Measurements from ENCODE around the gene HORMAD2. TPM values are rescaled to one million over a fixed set of nuclear protein-coding genes. Genes with fewer than 3 reads are reported as not detected.

The HORMAD2 gene
- total and polyA plus RNA-seq, 2 donors (not counting 1 experiment from before 2014, with no cell fraction given) = not detected

GRCh38 chr22:30087611-30088010 lies 7.3 kb downstream of the HORMAD2 start:
- no peaks in the 10 kb centered on the region for H3K4me1 ChIP-seq (ENCODE audit: control insufficient read depth in 2 of 2, insufficient read depth in 2 of 2, low read length in 2 of 2)
- peaks cover 0 to 7% (median under 1%) of the 10 kb centered on the region in 4 experiments for H3K27me3 ChIP-seq (replicated peaks in 1 of 4; ENCODE audit: control extremely low read depth in 1 of 4, control insufficient read depth in 3 of 4, insufficient read depth in 4 of 4, low read length in 3 of 4)
- no peak overlapping the region for H3K4me3 Mint-ChIP-seq
- H3K4me1 Mint-ChIP-seq = no peaks in the 10 kb centered on the region
- ChIA-PET CTCF (no interaction called here), POLR2A (no interaction called here)
- H3K4me3 ChIP-seq (ENCODE audit: control extremely low read depth in 1 of 5, extremely low read depth in 1 of 5, insufficient read depth in 1 of 5, low read depth in 2 of 5, low read length in 4 of 5) = no peak overlapping the region
- no peak overlapping the region for H2AFZ ChIP-seq (ENCODE audit: insufficient read depth, low read depth, low read length, poor library complexity, severe bottlenecking)
- H3K27ac Mint-ChIP-seq = no peak overlapping the region
- peaks cover 27% of the 10 kb centered on the region for H3K27me3 Mint-ChIP-seq
- DNase-seq (no peak), ATAC-seq (ENCODE audit: low read depth) (no peak)
- H4K20me1 ChIP-seq (ENCODE audit: control insufficient read depth, insufficient read depth, low read length, poor library complexity, severe bottlenecking) = no peaks in the 10 kb centered on the region
- no peak overlapping the region for H3K4me2 ChIP-seq (replicated peaks; ENCODE audit: low read depth, low read length, poor library complexity, severe bottlenecking)
- H3K9me3 Mint-ChIP-seq (ENCODE audit: insufficient read depth) = peaks cover 3% of the 10 kb centered on the region
- TF ChIP-seq EZH2 (IDR thresholded peaks at IDR 0.05; ENCODE audit: borderline replicate concordance, insufficient read depth, low read depth, low read length, poor library complexity, severe bottlenecking) = no peak
- H3K9ac ChIP-seq (ENCODE audit: low read length) = no peak overlapping the region
- no peaks in the 10 kb centered on the region for H3K79me2 ChIP-seq (ENCODE audit: control insufficient read depth, insufficient read depth, low read length)
- no peaks in the 10 kb centered on the region for H3K36me3 ChIP-seq (replicated peaks in 1 of 2; ENCODE audit: control extremely low read depth in 1 of 2, control insufficient read depth in 1 of 2, extremely low read depth in 1 of 2, insufficient read depth in 2 of 2, low read length in 1 of 2)
- intact Hi-C loops (cut with micrococcal nuclease) = loop anchor here (5.0 kb wide), 1 partner anchor 450 kb away; no protein-coding TSS in a partner anchor
- H3K9me3 ChIP-seq (ENCODE audit: control extremely low read depth in 1 of 3, control insufficient read depth in 2 of 3, insufficient read depth in 1 of 3, low read length in 2 of 3) = peaks cover 2 to 6% (median 5%) of the 10 kb centered on the region in 3 donors
- no peak overlapping the region for H3K27ac ChIP-seq (ENCODE audit: low read length in 2 of 2)

- DNase-seq = no peak
- Mint-ChIP-seq H3K4me1 (no peaks in the 10 kb centered on the region), H3K9me3 (ENCODE audit: insufficient read depth) (peaks cover 3% of the 10 kb centered on the region), H3K27ac (no peak overlapping the region), H3K4me3 (no peak overlapping the region), H3K27me3 (peaks cover 32% of the 10 kb centered on the region)
- H3K27ac ChIP-seq (ENCODE audit: low read length in 2 of 2) = no peak overlapping the region
- no peak overlapping the region for H3K4me3 ChIP-seq (ENCODE audit: control extremely low read depth in 1 of 5, extremely low read depth in 1 of 5, insufficient read depth in 1 of 5, low read depth in 2 of 5, low read length in 4 of 5)
- POLR2A ChIA-PET = no interaction called here
- no peaks in the 10 kb centered on the region for H3K4me1 ChIP-seq (ENCODE audit: control insufficient read depth in 2 of 2, insufficient read depth in 2 of 2, low read length in 2 of 2)
- H3K9ac ChIP-seq (ENCODE audit: low read length) = no peak overlapping the region
- H4K20me1 ChIP-seq (ENCODE audit: control insufficient read depth, insufficient read depth, low read length, poor library complexity, severe bottlenecking) = no peaks in the 10 kb centered on the region
- H2AFZ ChIP-seq (ENCODE audit: insufficient read depth, low read depth, low read length, poor library complexity, severe bottlenecking) = no peak overlapping the region
- H3K4me2 ChIP-seq (replicated peaks; ENCODE audit: low read depth, low read length, poor library complexity, severe bottlenecking) = no peak overlapping the region
- no peaks in the 10 kb centered on the region for H3K36me3 ChIP-seq (replicated peaks in 1 of 2; ENCODE audit: control extremely low read depth in 1 of 2, control insufficient read depth in 1 of 2, extremely low read depth in 1 of 2, insufficient read depth in 2 of 2, low read length in 1 of 2)
- no peak for ATAC-seq (ENCODE audit: low read depth)
- TF ChIP-seq EZH2 (IDR thresholded peaks at IDR 0.05; ENCODE audit: borderline replicate concordance, insufficient read depth, low read depth, low read length, poor library complexity, severe bottlenecking) (no peak), CTCF (IDR thresholded peaks at IDR 0.05) (no peak)
- no peaks in the 10 kb centered on the region for H3K79me2 ChIP-seq (ENCODE audit: control insufficient read depth, insufficient read depth, low read length)
- CTCF ChIA-PET = interaction anchor here (0.7 to 1.4 kb wide), 6 partner anchors 75 to 491 kb away, joined by 3 to 7 read pairs (median 4); no protein-coding TSS in a partner anchor
- peaks cover 0 to 7% (median under 1%) of the 10 kb centered on the region in 4 experiments for H3K27me3 ChIP-seq (replicated peaks in 1 of 4; ENCODE audit: control extremely low read depth in 1 of 4, control insufficient read depth in 3 of 4, insufficient read depth in 4 of 4, low read length in 3 of 4)
- H3K9me3 ChIP-seq (ENCODE audit: control extremely low read depth in 1 of 3, control insufficient read depth in 2 of 3, insufficient read depth in 1 of 3, low read length in 2 of 3) = peaks cover 3 to 6% (median 5%) of the 10 kb centered on the region in 3 donors
- intact Hi-C loops (cut with micrococcal nuclease) = loop anchor here (5.0 kb wide), 1 partner anchor 451 kb away; no protein-coding TSS in a partner anchor
Measured at GRCh38 chr22:30088468-30088867, 8.2 kb downstream of the HORMAD2 start.

Measured in B cell (primary cell).